GM10266 (cell line): ENCODE data around the gene PPP1R3D.

ENCODE experiments used
- DNase-seq: peaks from one replicate; pipeline ENCODE4 v3.0.0; 2012; ENCODE audit errors: extremely low spot score
- TF ChIP-seq, protein P1 (sequence below): IDR thresholded peaks from 2 replicates; pipeline ENCODE4 v1.5.1; 2012; ENCODE audit warnings: mild to moderate bottlenecking, low read depth; ENCODE audit not compliant: control insufficient read depth, insufficient read depth; ENCODE audit errors: missing control alignments

Gene PPP1R3D

DNA sequence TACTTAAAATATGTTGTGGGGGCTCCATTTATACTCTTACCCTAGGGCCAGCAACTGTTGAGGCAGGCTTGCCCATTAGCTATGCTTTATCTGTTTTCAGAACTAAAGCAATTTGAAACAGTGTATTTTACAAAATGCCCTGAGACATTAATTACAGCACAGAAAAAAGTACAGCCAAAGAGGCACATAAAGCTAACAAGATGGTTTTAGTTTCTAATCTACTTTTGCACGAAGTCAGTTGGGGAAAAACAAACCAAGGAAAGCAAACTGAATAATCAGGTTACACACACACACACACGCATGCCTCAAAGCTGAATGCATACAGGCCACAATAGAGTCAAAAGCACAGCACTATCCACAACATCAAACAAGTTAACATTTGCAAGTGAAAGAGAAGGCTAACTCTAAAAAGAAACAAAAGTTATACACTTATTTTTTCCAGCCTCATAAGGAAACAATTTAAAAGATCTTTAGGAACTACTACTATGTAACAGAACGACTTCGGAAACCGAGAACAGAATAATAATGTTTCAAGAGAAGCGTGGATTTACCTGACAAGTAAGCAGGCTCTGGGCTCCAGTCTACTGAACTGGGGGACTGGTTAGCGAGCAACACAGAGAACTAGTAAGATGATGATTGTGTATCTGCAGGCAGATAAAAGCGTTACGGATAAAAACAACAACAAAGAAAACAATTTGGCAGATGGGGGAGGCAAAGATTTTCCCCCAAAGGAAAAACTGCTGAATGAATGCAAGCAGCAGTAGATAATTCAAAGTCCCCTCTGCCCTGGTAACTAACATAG lies 8.4 kb downstream of the PPP1R3D start:
- DNase-seq, result no peak
- TF ChIP-seq, protein P1, sequence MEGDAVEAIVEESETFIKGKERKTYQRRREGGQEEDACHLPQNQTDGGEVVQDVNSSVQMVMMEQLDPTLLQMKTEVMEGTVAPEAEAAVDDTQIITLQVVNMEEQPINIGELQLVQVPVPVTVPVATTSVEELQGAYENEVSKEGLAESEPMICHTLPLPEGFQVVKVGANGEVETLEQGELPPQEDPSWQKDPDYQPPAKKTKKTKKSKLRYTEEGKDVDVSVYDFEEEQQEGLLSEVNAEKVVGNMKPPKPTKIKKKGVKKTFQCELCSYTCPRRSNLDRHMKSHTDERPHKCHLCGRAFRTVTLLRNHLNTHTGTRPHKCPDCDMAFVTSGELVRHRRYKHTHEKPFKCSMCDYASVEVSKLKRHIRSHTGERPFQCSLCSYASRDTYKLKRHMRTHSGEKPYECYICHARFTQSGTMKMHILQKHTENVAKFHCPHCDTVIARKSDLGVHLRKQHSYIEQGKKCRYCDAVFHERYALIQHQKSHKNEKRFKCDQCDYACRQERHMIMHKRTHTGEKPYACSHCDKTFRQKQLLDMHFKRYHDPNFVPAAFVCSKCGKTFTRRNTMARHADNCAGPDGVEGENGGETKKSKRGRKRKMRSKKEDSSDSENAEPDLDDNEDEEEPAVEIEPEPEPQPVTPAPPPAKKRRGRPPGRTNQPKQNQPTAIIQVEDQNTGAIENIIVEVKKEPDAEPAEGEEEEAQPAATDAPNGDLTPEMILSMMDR, result no peak

GRCh38 chr20:59925899-59926298 lies 14.2 kb downstream of the PPP1R3D start:
- DNase-seq, result no peak
- TF ChIP-seq, protein P1, result no peak

GRCh38 chr20:59925359-59925758 lies 14.7 kb downstream of the PPP1R3D start:
- no peak for DNase-seq

DNA sequence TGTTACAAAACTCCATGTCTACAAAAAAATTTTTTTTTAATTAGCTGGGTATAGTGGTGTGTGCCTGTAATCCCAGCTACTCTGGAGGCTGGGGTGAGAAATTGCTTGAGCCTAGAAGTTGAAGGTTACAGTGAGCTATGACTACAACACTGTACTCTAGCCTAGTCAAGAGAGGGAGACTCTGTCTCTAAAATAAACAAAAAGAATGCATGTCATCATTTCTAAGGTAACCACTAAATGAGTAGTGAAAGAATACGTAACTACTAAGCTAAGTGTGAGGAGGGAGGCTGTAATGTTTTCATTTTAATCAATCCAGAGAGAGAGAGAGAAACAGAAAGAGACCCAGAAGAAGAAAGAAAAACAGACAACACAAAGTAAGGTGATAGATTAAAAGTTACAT lies 16.6 kb downstream of the PPP1R3D start:
- TF ChIP-seq, protein P1, result no peak
- DNase-seq, result no peak

More at GRCh38 chr20:59925359-59925758, 14.7 kb downstream of the PPP1R3D start:
- TF ChIP-seq, protein P1, result no peak

DNA sequence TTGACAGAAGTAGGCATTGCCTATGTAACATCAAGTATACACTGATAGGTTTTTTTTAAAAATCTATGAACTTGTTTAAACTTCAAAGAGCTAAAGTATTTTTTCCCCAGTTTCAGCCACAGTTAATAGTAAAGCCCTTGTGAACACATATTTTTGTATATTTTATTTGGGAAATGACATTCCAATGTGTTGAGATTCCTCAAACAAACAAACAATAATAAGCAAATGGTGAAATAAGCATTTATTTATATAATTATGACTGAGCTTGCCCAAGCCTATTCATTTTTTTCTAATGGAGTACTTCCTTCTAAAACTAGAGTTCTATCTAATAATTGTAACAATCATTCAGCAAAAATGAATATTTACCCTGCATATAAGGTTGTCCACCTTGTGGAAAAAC lies 19.2 kb downstream of the PPP1R3D start:
- no peak for DNase-seq
- TF ChIP-seq, protein P1, result no peak

DNA sequence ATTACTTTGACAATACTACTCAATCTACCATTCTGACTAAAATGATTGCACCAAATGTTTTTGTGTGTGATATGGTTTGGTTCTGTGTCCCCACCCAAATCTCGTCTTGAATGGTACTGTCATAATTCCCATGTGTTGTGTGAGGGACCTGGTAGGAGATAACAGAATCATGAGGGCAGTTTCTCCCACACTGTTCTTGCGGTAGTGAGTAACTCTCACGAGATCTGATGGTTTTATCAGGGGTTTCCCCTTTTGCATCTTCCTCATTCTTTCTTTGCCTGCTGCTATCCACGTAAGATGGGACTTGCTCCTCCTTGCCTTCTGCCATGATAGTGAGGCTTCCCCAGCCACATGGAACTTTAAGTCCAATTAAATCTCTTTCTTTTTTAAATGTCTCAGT lies 27.5 kb downstream of the PPP1R3D start:
- TF ChIP-seq, protein P1, result no peak
- DNase-seq, result no peak

- no peak for DNase-seq
- TF ChIP-seq, protein P1, result no peak
Observed at GRCh38 chr20:59911041-59911440, 29.1 kb downstream of the PPP1R3D start.
